Caco-2 (cell line): Measurements from ENCODE around the gene LRRTM4. TPM values are rescaled to one million over a fixed set of nuclear protein-coding genes. Genes with fewer than 3 reads are reported as not detected.

Experiments
- BruUV-seq: library from RNA; stranded (reverse); fragments of 400-500 nt; replicated peaks from 2 replicates; lab custom pipeline; 2021; lab: Mats Ljungman, UMichigan
- CTCF ChIA-PET: fragments of 300-600 bp; sonication (Branson Sonifier 250); formaldehyde crosslinking; loops from one replicate; lab custom pipeline; 2022; ENCODE audit warnings: antibody characterized with exemption; lab: Charles Lee
- POLR2A ChIA-PET: fragments of 300-600 bp; sonication (Branson Sonifier 250); formaldehyde crosslinking; loops from one replicate; lab custom pipeline; 2022; ENCODE audit warnings: antibody characterized with exemption; lab: Charles Lee
- DNase-seq, 2 experiments: peaks; one replicate each; pipeline versions ENCODE4 v3.0.0 to v3.0.0-alpha.2; 2020 to 2022
- H3K27me3 ChIP-seq: replicated peaks from 2 replicates; pipeline ENCODE4 v1.6.0; 2011; ENCODE audit warnings: low read length; ENCODE audit not compliant: control insufficient read depth, insufficient read depth
- H3K36me3 ChIP-seq: 2 replicates; pipeline ENCODE4 v1.5.1; 2011; ENCODE audit warnings: low read length; ENCODE audit not compliant: control insufficient read depth, insufficient read depth
- H3K4me1 ChIP-seq: fragments of 250-450 bp; sonication (Bioruptor Pico); 2 replicates; pipeline ENCODE4 v1.5.1; 2020; ENCODE audit warnings: mild to moderate bottlenecking
- H3K4me3 ChIP-seq: 2 replicates; pipeline ENCODE4 v1.5.1; 2011; ENCODE audit warnings: low read depth, mild to moderate bottlenecking, control low read depth, low read length
- H3K9me3 ChIP-seq: fragments of 250-450 bp; sonication (Bioruptor Pico); 2 replicates; pipeline ENCODE4 v1.5.1; 2020; ENCODE audit warnings: mild to moderate bottlenecking, moderate library complexity
- H3K27ac Mint-ChIP-seq: one replicate; pipeline ENCODE4 v1.8.0; 2022; ENCODE audit warnings: mixed read lengths; ENCODE audit not compliant: unreplicated experiment
- H3K27me3 Mint-ChIP-seq: one replicate; pipeline ENCODE4 v1.8.0; 2022; ENCODE audit warnings: mixed read lengths; ENCODE audit not compliant: insufficient read depth, unreplicated experiment
- H3K36me3 Mint-ChIP-seq: one replicate; pipeline ENCODE4 v1.8.0; 2022; ENCODE audit warnings: mild to moderate bottlenecking, mixed read lengths; ENCODE audit not compliant: insufficient read depth, unreplicated experiment
- H3K4me1 Mint-ChIP-seq: one replicate; pipeline ENCODE4 v1.8.0; 2022; ENCODE audit warnings: low read depth, mixed read lengths; ENCODE audit not compliant: unreplicated experiment
- H3K4me3 Mint-ChIP-seq: one replicate; pipeline ENCODE4 v1.8.0; 2022; ENCODE audit warnings: mild to moderate bottlenecking, moderate library complexity, mixed read lengths; ENCODE audit not compliant: unreplicated experiment
- H3K9me3 Mint-ChIP-seq: one replicate; pipeline ENCODE4 v1.8.0; 2022; ENCODE audit warnings: mixed read lengths; ENCODE audit not compliant: unreplicated experiment
- CTCF ChIP-seq, 2 experiments: fragments of 200-600 bp in 1 of 2; IDR thresholded peaks; 1 replicate in 1 of 2; 2 replicates in 1 of 2; pipeline versions ENCODE4 v1.5.1 to v1.8.0; 2011 to 2022; ENCODE audit warnings: antibody characterized with exemption in 1 of 2, control low read depth in 1 of 2, inconsistent platforms in 1 of 2, low read depth in 1 of 2, low read length in 1 of 2, mild to moderate bottlenecking in 1 of 2, moderate library complexity in 1 of 2; ENCODE audit not compliant: insufficient read depth in 1 of 2, severe bottlenecking in 1 of 2, unreplicated experiment in 1 of 2
- intact Hi-C: fragments of 100-400 bp; cut with micrococcal nuclease; formaldehyde crosslinking; loops from one replicate; pipeline ENCODE4 v1.10.0; 2022; ENCODE audit not compliant: unreplicated experiment
- total RNA-seq: library from RNA; stranded (reverse); gene quantifications from 2 replicates; pipeline ENCODE4 v1.2.3, GENCODE V29; 2022

The LRRTM4 gene
- total RNA-seq, 1 experiment from 2014 or later, result 0.32 TPM

DNA sequence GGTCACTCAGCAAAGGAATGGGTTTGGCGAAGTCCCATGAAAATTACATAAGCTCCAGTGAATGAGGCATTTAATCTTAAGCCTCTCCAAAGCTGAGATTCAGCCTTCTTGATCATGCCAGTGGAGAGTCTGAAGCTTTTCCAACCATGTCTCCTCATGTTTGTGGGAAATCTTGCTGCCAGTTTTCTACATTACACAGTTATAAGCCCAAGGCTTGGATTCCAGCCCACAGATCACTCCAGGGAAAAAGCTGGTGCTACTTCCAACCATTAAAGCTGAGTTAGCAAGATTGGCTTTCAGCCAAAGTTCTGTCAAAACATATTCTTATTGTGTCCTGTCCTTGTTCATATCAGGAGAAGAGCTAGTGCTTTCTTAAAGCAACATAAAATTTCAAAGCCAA is 293.8 kb downstream of the LRRTM4 start:
- no peak overlapping the region for H3K27ac Mint-ChIP-seq
- H3K36me3 Mint-ChIP-seq, result no peaks in the 10 kb centered on the region
- H3K9me3 Mint-ChIP-seq, result no peaks in the 10 kb centered on the region
- no peaks in the 10 kb centered on the region for H3K27me3 Mint-ChIP-seq
- Histone ChIP-seq H3K36me3 (no peaks in the 10 kb centered on the region), H3K4me1 (no peaks in the 10 kb centered on the region), H3K9me3 (no peaks in the 10 kb centered on the region), H3K4me3 (no peak overlapping the region), H3K27me3 (no peaks in the 10 kb centered on the region)
- TF ChIP-seq CTCF (IDR thresholded peaks at IDR 0.05; ENCODE audit: insufficient read depth in 1 of 2, low read depth in 1 of 2, low read length in 1 of 2, severe bottlenecking in 1 of 2, unreplicated experiment in 1 of 2), result no peak
- H3K4me1 Mint-ChIP-seq, result no peaks in the 10 kb centered on the region
- intact Hi-C loops, result no loop called here
- H3K4me3 Mint-ChIP-seq, result no peak overlapping the region
- ChIA-PET CTCF (no interaction called here), POLR2A (no interaction called here)
- DNase-seq, result no peak
- no TSS peak for BruUV-seq

DNA sequence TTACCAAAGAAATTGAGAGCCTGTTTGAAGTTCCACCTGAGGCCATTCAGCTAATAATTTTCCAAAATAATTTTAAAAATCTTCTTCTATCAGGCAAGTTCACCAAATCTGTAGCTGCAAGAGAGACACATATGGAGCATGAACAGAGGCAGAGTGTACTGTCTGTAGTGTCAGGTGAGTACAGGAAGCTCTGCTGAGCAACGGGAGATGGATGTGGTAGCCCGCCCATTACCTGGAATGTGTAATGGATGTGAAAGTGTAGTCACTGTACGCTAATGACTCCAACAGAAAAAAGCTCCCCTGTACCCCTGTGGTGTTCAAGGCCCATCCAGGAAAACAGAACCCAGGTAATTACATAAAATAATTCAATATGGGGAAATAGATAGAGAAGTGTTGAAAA is 311.5 kb downstream of the LRRTM4 start:
- no peaks in the 10 kb centered on the region for H3K9me3 ChIP-seq
- no peaks in the 10 kb centered on the region for H3K4me1 Mint-ChIP-seq
- intact Hi-C loops, result no loop called here
- peaks cover 7% of the 10 kb centered on the region for H3K27me3 Mint-ChIP-seq
- no TSS peak for BruUV-seq
- H3K4me3 Mint-ChIP-seq, result no peak overlapping the region
- POLR2A ChIA-PET, result no interaction called here
- H3K27ac Mint-ChIP-seq, result no peak overlapping the region
- H3K9me3 Mint-ChIP-seq, result no peaks in the 10 kb centered on the region
- TF ChIP-seq CTCF (IDR thresholded peaks at IDR 0.05; ENCODE audit: insufficient read depth in 1 of 2, low read depth in 1 of 2, low read length in 1 of 2, severe bottlenecking in 1 of 2, unreplicated experiment in 1 of 2), result no peak
- H3K27me3 ChIP-seq, result no peaks in the 10 kb centered on the region
- H3K36me3 ChIP-seq, result no peaks in the 10 kb centered on the region
- H3K36me3 Mint-ChIP-seq, result no peaks in the 10 kb centered on the region
- DNase-seq, result no peak
- CTCF ChIA-PET, result no interaction called here
- no peak overlapping the region for H3K4me3 ChIP-seq
- no peaks in the 10 kb centered on the region for H3K4me1 ChIP-seq

DNA sequence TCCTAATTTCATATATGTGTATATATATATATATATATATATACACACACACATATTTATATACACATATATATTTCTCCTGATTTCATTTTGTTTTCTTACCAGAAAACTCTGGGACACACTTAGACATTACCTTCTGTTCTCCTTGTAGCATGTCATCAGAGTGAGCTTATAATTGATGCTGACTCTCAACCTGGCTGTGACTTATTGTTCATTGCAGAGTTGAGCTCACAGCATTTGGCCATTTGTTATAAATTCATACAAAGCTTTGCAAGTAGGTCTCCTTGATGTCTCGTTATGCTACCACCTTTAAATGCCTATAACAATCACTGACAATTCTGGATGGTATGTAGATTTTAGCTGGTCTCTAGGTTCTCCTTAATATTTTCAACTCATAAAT is 314.8 kb downstream of the LRRTM4 start:
- Mint-ChIP-seq H3K4me3 (no peak overlapping the region), H3K27me3 (peaks cover 7% of the 10 kb centered on the region), H3K9me3 (no peaks in the 10 kb centered on the region), H3K27ac (no peak overlapping the region), H3K4me1 (no peaks in the 10 kb centered on the region), H3K36me3 (no peaks in the 10 kb centered on the region)
- H3K4me1 ChIP-seq, result no peaks in the 10 kb centered on the region
- no peak for DNase-seq
- no peak overlapping the region for H3K4me3 ChIP-seq
- intact Hi-C loops, result no loop called here
- H3K36me3 ChIP-seq, result no peaks in the 10 kb centered on the region
- no peaks in the 10 kb centered on the region for H3K27me3 ChIP-seq
- ChIA-PET POLR2A (no interaction called here), CTCF (no interaction called here)
- no TSS peak for BruUV-seq
- no peaks in the 10 kb centered on the region for H3K9me3 ChIP-seq
- no peak for TF ChIP-seq CTCF (IDR thresholded peaks at IDR 0.05; ENCODE audit: insufficient read depth in 1 of 2, low read depth in 1 of 2, low read length in 1 of 2, severe bottlenecking in 1 of 2, unreplicated experiment in 1 of 2)
